Sigmoid colon (tissue), 3 donors: ENCODE data around the gene NLRP1.

Experiments used
- CTCF ChIP-seq, 4 experiments: fragments of 450-650 bp in 3 of 4; fragments of 200-600 bp in 1 of 4; IDR thresholded peaks; one replicate each; pipeline ENCODE4 v1.5.1; 2016 to 2019; ENCODE audit warnings: antibody characterized with exemption in 4 of 4, mild to moderate bottlenecking in 3 of 4, moderate library complexity in 2 of 4
- POLR2A ChIP-seq, 2 donors: fragments of 450-650 bp; IDR thresholded peaks; one replicate each; pipeline ENCODE4 v1.6.1; 2016; ENCODE audit warnings: antibody characterized with exemption in 2 of 2, mild to moderate bottlenecking in 2 of 2, moderate library complexity in 2 of 2

DNA sequence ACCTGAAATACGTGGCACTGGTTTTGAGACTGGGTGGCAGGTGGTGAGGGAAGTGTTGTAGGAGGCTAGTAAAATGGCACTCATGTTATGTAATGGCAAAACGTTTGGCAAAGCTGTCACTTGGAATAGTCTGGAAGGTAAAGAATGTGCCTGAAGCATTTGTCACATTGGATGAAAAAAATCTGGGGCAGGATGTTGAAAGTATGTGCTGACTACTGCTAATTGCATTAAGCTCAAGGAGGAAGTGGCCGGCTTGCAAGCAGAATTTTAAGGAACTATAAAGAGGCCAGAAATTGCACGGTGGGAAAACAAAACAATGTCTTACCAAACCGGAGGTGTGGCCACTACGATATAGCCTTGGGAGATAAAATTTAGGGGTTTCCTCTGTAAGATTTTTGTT lies 26.6 kb upstream of the NLRP1 start:
- TF ChIP-seq CTCF (IDR thresholded peaks at IDR 0.05): no peak
- TF ChIP-seq POLR2A (IDR thresholded peaks at IDR 0.05): no peak
